GM12892 (cell line): ENCODE results near the gene ZSCAN10.

Source experiments
- POLR2A ChIP-seq: IDR thresholded peaks from 2 replicates; pipeline ENCODE4 v1.6.1; 2011; ENCODE audit warnings: low read depth, low read length, control low read depth
- POLR2AphosphoS5 ChIP-seq: IDR thresholded peaks from 2 replicates; pipeline ENCODE4 v1.6.1; 2011; ENCODE audit warnings: low read depth, low read length, control low read depth
- TAF1 ChIP-seq: IDR thresholded peaks from 2 replicates; pipeline ENCODE4 v1.6.1; 2011; ENCODE audit warnings: low read depth, mild to moderate bottlenecking, control low read depth, low read length, borderline replicate concordance

DNA sequence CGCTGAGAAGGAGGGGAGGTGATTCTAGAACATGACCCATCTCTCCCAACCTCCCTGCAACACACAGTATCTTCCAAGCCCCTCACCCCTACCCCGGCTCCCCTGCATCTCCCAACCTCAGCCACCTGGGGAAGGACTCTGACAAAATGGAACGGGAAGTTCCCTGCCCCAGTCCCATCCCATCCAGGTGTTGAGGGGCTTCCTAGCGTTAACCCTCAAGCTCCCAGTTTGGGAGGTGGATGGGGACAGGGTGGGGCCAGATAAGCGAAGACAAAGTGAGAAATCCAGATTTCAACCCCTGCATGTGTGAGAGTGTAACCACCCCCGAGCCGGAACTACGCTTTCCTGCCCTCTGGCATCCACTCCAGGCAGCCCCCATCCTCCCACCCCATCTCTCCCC lies 1.8 kb downstream of the ZSCAN10 start:
- TF ChIP-seq POLR2A = no peak
- TF ChIP-seq POLR2AphosphoS5 = no peak
- no peak for TF ChIP-seq TAF1
